NCI-H82 treated with DMSO at 0.1 percent for 48 hours (cell line): ENCODE measurements around the gene RASSF3.

Experiments used
- DNase-seq: peaks from one replicate; lab custom pipeline; 2025; ENCODE audit not compliant: unreplicated experiment; lab: John Stamatoyannopoulos, UW

The RASSF3 gene

GRCh38 chr12:64669270-64669842 lies 59.1 kb downstream of the RASSF3 start:
- DNase-seq: no peak

GRCh38 chr12:64670019-64670418 lies 59.7 kb downstream of the RASSF3 start:
- no peak for DNase-seq

- no peak for DNase-seq
Measured at GRCh38 chr12:64670919-64671639, 60.8 kb downstream of the RASSF3 start.

DNA sequence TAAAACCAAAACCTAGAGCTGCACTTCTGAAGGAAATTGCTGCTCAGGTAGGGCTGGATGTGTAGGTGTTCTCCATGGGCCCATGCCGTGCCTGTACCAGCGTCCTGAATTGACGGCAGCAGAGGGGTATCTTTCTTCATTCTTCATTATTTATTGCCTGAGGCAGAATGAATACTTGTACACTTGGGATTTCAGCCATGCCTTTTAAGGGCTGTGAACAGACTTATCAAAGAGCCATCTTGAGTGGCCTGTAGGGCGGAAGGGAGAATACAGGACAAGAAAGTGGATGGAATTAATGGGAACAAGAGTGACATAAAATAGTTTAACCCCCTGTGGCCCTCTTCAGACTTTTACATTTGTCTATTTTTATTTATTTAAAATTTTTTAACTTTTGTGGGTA lies 61.4 kb downstream of the RASSF3 start:
- no peak for DNase-seq

DNA sequence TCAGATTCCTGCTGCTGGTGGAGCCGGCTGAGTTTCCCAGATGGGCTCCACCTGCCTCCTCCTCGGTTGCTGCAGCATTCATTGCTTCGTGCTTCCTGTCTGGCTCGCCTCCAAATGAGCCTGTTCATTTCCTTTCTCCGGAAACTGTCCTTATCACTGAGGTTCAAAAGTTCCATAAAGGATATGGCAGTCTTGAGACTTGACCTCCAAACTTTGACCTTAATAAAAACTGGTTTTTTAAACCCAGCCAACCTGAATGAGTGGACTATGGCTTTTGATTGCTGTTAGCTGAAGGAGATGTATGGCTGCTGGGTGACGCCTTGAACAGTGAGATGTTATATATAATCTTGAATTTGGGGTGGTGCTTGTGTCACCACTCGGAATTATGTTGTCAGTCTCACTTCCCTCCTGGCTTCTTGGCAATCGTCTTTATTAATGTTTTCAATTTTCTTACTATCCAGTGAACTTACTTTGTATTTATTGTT lies 62.7 kb downstream of the RASSF3 start:
- no peak for DNase-seq

DNA sequence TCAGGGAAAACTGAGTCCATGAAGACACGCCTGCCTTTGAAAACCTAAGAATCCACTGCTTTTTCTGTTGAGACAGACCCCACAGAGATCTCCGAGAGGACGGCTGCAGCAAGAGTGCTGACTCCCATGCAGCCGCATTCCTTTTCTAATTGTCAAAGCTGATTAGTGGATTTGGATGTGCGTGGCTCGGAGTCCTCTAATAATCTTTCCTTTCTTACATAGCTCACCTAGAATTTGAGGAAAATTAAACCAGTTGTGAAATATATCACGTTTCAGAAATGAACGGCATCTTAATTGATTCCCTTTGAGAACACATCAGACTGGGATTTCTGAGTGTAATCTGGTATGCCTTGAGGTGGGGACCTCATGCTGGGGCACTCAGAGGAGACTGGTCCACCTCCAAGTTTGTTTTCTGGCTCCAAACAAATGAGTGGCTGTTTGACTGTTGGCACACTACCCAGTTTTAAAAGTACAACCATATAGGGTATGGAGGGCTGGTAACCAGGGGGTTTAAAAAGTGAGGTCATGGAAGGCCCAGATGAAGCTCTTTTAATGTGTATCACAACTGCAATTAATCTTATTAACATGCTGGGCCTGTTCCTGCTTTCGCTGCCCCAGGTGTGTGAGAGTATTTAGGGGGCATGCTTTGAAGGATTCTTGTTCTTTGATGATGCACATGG lies 63.3 kb downstream of the RASSF3 start:
- DNase-seq: no peak

- no peak for DNase-seq
Measured at GRCh38 chr12:64674367-64674922, 64.2 kb downstream of the RASSF3 start.

DNA sequence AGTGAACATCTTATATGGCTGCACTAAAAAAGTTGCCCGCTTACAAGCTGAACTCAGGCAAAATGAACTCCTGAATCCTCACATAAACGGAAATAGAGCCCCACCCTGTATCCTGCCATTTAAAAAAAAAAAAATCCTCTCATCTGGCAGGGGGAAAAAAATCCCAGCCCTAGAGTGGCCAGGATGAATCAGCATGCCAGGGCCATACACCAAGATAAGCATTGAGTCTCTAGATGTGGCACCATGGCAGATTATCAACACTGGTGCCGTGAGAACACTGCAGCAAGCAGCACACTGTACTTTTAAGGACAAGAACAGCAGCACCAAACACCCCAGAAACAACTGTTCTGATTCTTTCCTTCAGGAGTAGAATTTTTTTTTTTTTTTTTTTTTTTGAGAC lies 65.5 kb downstream of the RASSF3 start:
- DNase-seq: no peak

- no peak for DNase-seq
Measured at GRCh38 chr12:64678248-64678647, 68.0 kb downstream of the RASSF3 start.

GRCh38 chr12:64678835-64679234 lies 68.5 kb downstream of the RASSF3 start:
- DNase-seq: no peak

- DNase-seq: no peak
Measured at GRCh38 chr12:64679487-64680001, 69.2 kb downstream of the RASSF3 start.

GRCh38 chr12:64680235-64680634 lies 69.9 kb downstream of the RASSF3 start:
- no peak for DNase-seq

DNA sequence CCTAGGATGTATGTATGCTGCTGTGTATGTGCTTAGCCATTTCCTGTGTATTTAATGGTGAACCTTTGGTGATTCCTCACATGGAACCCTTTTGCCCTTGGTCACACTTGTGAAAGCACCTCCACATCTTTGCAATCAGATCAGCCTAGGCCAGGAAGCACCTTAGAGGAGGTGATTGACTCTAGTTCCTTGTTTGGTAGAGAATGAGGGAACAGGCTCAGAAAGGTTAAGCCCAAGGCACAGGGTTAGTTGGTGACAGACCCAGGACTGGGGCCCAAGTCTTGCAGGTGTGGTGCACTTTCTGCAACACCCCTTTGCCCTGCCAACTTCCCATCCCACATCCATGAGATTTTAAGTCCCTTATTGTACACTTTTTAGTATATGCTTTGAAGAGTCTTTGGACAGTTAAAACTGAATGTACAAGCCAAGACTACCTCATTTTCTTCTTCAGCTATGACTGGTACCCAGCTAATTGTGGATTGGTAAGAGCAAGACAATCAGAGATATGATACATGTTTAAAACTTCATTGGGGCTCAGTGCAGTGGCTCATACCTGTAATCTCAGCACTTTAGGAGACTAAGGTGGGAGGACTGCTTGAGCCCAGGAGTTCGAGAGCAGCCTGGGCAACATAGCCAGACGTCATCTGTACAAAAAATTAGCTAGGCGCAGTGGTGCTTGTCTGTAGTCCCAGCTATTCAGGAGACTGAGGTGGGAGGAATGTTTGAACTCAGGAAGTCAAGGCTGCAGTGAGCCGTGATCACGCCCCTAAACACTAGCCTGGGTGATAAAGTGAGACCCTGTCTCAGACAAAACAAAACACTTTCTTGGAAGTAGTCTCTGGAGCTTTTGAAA lies 71.1 kb downstream of the RASSF3 start:
- DNase-seq: no peak

- peak; percentile 100 for DNase-seq
Measured at GRCh38 chr12:64682572-64683277, 72.4 kb downstream of the RASSF3 start.

GRCh38 chr12:64683816-64684543 lies 73.7 kb downstream of the RASSF3 start:
- DNase-seq: no peak

DNA sequence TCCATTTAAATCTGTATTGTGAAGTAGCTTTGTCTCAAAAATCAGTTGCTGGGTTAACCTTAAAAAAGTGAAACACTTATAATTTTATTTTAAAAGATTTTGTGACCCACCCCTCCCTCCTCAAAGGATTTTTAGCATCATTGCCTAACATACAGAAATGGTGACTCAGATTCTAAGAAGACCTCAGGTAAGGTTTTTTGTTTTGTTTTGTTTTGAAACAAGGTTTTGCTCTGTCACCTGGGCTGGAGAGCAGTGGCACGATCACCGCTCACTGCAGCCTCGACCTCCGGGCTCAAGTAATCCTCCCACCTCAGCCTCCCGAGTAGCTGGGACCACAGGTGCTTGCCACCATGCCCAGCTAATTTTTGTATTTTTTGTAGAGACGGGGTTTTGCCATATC lies 74.8 kb downstream of the RASSF3 start:
- no peak for DNase-seq

DNA sequence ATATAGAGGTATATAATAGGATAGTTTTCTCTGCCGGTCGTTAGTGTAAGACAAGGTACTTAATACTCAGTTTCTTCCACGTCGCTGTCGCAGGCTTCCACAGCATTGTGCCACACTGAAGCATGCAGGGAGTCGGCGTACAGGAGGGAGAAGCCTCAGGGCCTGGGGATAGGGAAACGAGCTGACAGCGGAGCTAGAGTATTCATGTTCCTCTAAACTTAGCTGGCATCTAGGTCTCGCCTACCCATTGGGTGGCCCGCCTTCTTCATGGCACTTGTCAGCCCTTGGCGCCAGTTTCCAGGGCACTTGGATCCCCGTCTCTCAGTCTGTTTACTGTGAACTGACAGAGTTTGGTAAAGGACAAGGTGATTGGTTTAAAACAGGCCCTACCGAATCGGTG lies 75.3 kb downstream of the RASSF3 start:
- DNase-seq: no peak

DNA sequence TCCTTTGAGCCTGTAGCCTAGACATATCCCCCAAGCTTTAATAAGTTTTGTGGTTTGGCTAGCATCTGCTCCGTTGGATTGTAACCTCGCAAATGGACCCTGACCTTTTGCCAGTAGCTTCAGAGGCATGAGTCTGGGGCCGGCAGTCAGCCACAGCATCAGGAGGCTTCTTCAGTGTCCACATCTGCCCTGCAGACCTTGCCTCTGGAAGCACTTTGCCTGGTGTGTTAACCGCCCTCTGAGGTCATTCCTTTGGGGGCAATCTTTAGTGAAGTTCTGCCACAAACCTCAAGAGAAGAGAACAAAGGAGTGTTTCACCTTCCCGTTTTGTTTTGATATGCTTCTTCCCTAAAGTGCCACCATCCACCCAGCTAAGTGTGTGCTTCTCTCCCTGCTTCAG lies 77.5 kb downstream of the RASSF3 start:
- no peak for DNase-seq

DNA sequence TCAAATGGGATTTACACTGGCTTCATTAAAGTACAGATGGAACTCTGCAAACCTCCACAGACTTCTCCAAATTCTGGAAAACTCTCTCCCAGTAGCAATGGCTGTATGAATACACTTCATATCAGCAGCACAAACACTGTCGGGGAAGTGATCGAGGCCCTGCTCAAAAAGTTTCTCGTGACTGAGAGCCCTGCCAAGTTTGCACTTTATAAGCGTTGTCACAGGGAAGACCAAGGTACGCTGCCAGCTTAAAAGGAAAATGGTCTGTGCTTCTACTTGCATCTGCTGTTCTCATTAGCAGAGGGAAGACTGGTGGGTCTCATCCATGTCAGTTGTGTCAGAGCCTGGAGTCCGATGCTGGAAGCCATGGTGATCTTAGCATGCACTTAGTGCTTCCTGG lies 77.9 kb downstream of the RASSF3 start:
- no peak for DNase-seq

GRCh38 chr12:64688715-64689114 lies 78.4 kb downstream of the RASSF3 start:
- no peak for DNase-seq
